Measurements from ENCODE around the gene ENTPD6.
A peak's percentile ranks its signal among the peaks of the same experiment; 100 is the strongest.
"Not testable (repeated sequence)": the region's sequence is repeated elsewhere in the genome, so short reads cannot be mapped to it uniquely, and the experiment has no call there.

The ENTPD6 gene

GRCh38 chr20:25176184-25176583 lies 19.3 kb upstream of the ENTPD6 start:
- Mint-ChIP-seq H3K36me3 (no peaks in the 10 kb centered on the region), H3K9me3 (peaks cover 5% of the 10 kb centered on the region), H3K4me3 (no peak overlapping the region)

GRCh38 chr20:25177890-25178321 lies 17.6 kb upstream of the ENTPD6 start:
- no peak for DNase-seq (ENCODE audit: low spot score in 2 of 2)
- Mint-ChIP-seq H3K27me3 (peaks cover 3% of the 10 kb centered on the region), H3K4me3 (no peak overlapping the region), H3K4me1 (peaks cover 3% of the 10 kb centered on the region), H3K27ac (no peak overlapping the region), H3K9me3 (peaks cover 5% of the 10 kb centered on the region), H3K36me3 (no peaks in the 10 kb centered on the region)
- no peak for ATAC-seq (ENCODE audit: low read depth)

More at GRCh38 chr20:25176184-25176583, 19.3 kb upstream of the ENTPD6 start:
- DNase-seq (ENCODE audit: low spot score in 2 of 2) (no peak), ATAC-seq (ENCODE audit: low read depth) (no peak)
- peaks cover 3% of the 10 kb centered on the region for H3K27me3 Mint-ChIP-seq
- no peak overlapping the region for H3K27ac Mint-ChIP-seq
- peaks cover 3% of the 10 kb centered on the region for H3K4me1 Mint-ChIP-seq

GRCh38 chr20:25178563-25179438 lies 16.7 kb upstream of the ENTPD6 start:
- ATAC-seq (ENCODE audit: low read depth): peak; percentile 54
- H3K4me3 Mint-ChIP-seq: no peak overlapping the region
- no peak overlapping the region for H3K27ac Mint-ChIP-seq
- no peak for DNase-seq (ENCODE audit: low spot score in 2 of 2)
- peaks cover 3% of the 10 kb centered on the region for H3K4me1 Mint-ChIP-seq
- peaks cover 3% of the 10 kb centered on the region for H3K9me3 Mint-ChIP-seq
- H3K27me3 Mint-ChIP-seq: peaks cover 4% of the 10 kb centered on the region
- peaks cover 3% of the 10 kb centered on the region for H3K36me3 Mint-ChIP-seq

- H3K4me1 Mint-ChIP-seq: peaks cover 3% of the 10 kb centered on the region
- H3K27me3 Mint-ChIP-seq: peaks cover 10% of the 10 kb centered on the region
- H3K9me3 Mint-ChIP-seq: peaks cover 8% of the 10 kb centered on the region
- peaks cover 8% of the 10 kb centered on the region for H3K36me3 Mint-ChIP-seq
- no peak overlapping the region for H3K4me3 Mint-ChIP-seq
- no peak for DNase-seq (ENCODE audit: low spot score in 2 of 2)
- ATAC-seq (ENCODE audit: low read depth): no peak
- H3K27ac Mint-ChIP-seq: no peak overlapping the region
Measured at GRCh38 chr20:25179439-25180089, 15.9 kb upstream of the ENTPD6 start.

GRCh38 chr20:25184391-25184790 lies 11.1 kb upstream of the ENTPD6 start:
- H3K4me1 Mint-ChIP-seq; H3K27ac Mint-ChIP-seq; H3K9me3 Mint-ChIP-seq; H3K4me3 Mint-ChIP-seq; DNase-seq (ENCODE audit: low spot score in 2 of 2); ATAC-seq (ENCODE audit: low read depth): not testable (repeated sequence)
- peaks cover 10% of the 10 kb centered on the region for H3K36me3 Mint-ChIP-seq
- H3K27me3 Mint-ChIP-seq: peaks cover 23% of the 10 kb centered on the region

- no peak for DNase-seq (ENCODE audit: low spot score in 2 of 2)
- Mint-ChIP-seq H3K27me3 (peaks cover 23% of the 10 kb centered on the region), H3K9me3 (peaks cover 9% of the 10 kb centered on the region), H3K4me3 (no peak overlapping the region), H3K36me3 (peaks cover 10% of the 10 kb centered on the region), H3K4me1 (no peaks in the 10 kb centered on the region), H3K27ac (no peak overlapping the region)
- ATAC-seq (ENCODE audit: low read depth): no peak
Measured at GRCh38 chr20:25187220-25187619, 8.3 kb upstream of the ENTPD6 start.

GRCh38 chr20:25187635-25188034 lies 7.9 kb upstream of the ENTPD6 start:
- H3K36me3 Mint-ChIP-seq: peaks cover 10% of the 10 kb centered on the region

GRCh38 chr20:25188218-25188617 lies 7.3 kb upstream of the ENTPD6 start:
- ATAC-seq (ENCODE audit: low read depth): no peak
- Mint-ChIP-seq H3K9me3 (peaks cover 9% of the 10 kb centered on the region), H3K4me3 (no peak overlapping the region), H3K27me3 (peaks cover 23% of the 10 kb centered on the region), H3K36me3 (peaks cover 10% of the 10 kb centered on the region), H3K4me1 (no peaks in the 10 kb centered on the region), H3K27ac (no peak overlapping the region)
- no peak for DNase-seq (ENCODE audit: low spot score in 2 of 2)

More at GRCh38 chr20:25187635-25188034, 7.9 kb upstream of the ENTPD6 start:
- no peaks in the 10 kb centered on the region for H3K4me1 Mint-ChIP-seq
- H3K27ac Mint-ChIP-seq: no peak overlapping the region
- peaks cover 23% of the 10 kb centered on the region for H3K27me3 Mint-ChIP-seq
- DNase-seq (ENCODE audit: low spot score in 2 of 2): no peak
- H3K4me3 Mint-ChIP-seq: no peak overlapping the region
- H3K9me3 Mint-ChIP-seq: peaks cover 9% of the 10 kb centered on the region
- no peak for ATAC-seq (ENCODE audit: low read depth)

- Mint-ChIP-seq H3K4me3 (no peak overlapping the region), H3K36me3 (no peaks in the 10 kb centered on the region), H3K27ac (no peak overlapping the region), H3K27me3 (peaks cover 6% of the 10 kb centered on the region), H3K9me3 (no peaks in the 10 kb centered on the region), H3K4me1 (peaks cover under 1% of the 10 kb centered on the region)
- DNase-seq (ENCODE audit: low spot score in 2 of 2): no peak
- ATAC-seq (ENCODE audit: low read depth): no peak
Measured at GRCh38 chr20:25191051-25191450, 4.5 kb upstream of the ENTPD6 start.

- Mint-ChIP-seq H3K27ac (no peak overlapping the region), H3K9me3 (no peaks in the 10 kb centered on the region), H3K4me3 (no peak overlapping the region), H3K4me1 (peaks cover 6% of the 10 kb centered on the region), H3K36me3 (no peaks in the 10 kb centered on the region), H3K27me3 (peaks cover 6% of the 10 kb centered on the region)
- ATAC-seq (ENCODE audit: low read depth) (no peak), DNase-seq (ENCODE audit: low spot score in 2 of 2) (no peak)
Measured at GRCh38 chr20:25191689-25192088, 3.8 kb upstream of the ENTPD6 start.

- Mint-ChIP-seq H3K9me3 (no peaks in the 10 kb centered on the region), H3K27me3 (no peaks in the 10 kb centered on the region), H3K4me3 (peak overlapping the region; percentile 15), H3K4me1 (peaks cover 20% of the 10 kb centered on the region), H3K36me3 (no peaks in the 10 kb centered on the region), H3K27ac (peak overlapping the region; percentile 2)
- ATAC-seq (ENCODE audit: low read depth): no peak
- DNase-seq (ENCODE audit: low spot score in 2 of 2): no peak
Measured at GRCh38 chr20:25193843-25194242, 1.7 kb upstream of the ENTPD6 start.

GRCh38 chr20:25194333-25194972 lies 1.1 kb upstream of the ENTPD6 start:
- Mint-ChIP-seq H3K36me3 (no peaks in the 10 kb centered on the region), H3K27me3 (no peaks in the 10 kb centered on the region), H3K4me3 (peak overlapping the region; percentile 92), H3K4me1 (peaks cover 23% of the 10 kb centered on the region), H3K9me3 (no peaks in the 10 kb centered on the region), H3K27ac (peak overlapping the region; percentile 40)
- DNase-seq (ENCODE audit: low spot score in 2 of 2) (no peak), ATAC-seq (ENCODE audit: low read depth) (no peak)

- no peak for DNase-seq (ENCODE audit: low spot score in 2 of 2)
- Mint-ChIP-seq H3K27ac (peak overlapping the region; percentile 68), H3K36me3 (no peaks in the 10 kb centered on the region), H3K4me3 (peak overlapping the region; percentile 92), H3K27me3 (no peaks in the 10 kb centered on the region), H3K9me3 (no peaks in the 10 kb centered on the region), H3K4me1 (peaks cover 30% of the 10 kb centered on the region)
- peak; percentile 12 for ATAC-seq (ENCODE audit: low read depth)
Measured at GRCh38 chr20:25195962-25196785, 662 bp downstream of the ENTPD6 start.
